HFF-Myc (cell line): ENCODE results near the gene SIRT1.

Source experiments
- DNase-seq: peaks from one replicate; pipeline ENCODE4 v3.0.0-alpha.2; 2011; ENCODE audit warnings: low read depth; ENCODE audit errors: extremely low read depth
- H3K4me3 ChIP-seq: replicated peaks from 2 replicates; pipeline ENCODE4 v1.5.1; 2011; ENCODE audit warnings: low read depth, mild to moderate bottlenecking, control low read depth, low read length
- CTCF ChIP-seq: IDR thresholded peaks from 2 replicates; pipeline ENCODE4 v1.5.1; 2012; ENCODE audit warnings: mild to moderate bottlenecking, low read depth, low read length, control low read depth; ENCODE audit errors: missing control alignments

Gene SIRT1

GRCh38 chr10:67841737-67842136 lies 42.7 kb upstream of the SIRT1 start:
- H3K4me3 ChIP-seq = no peak overlapping the region
- no peak for DNase-seq
- TF ChIP-seq CTCF = no peak

GRCh38 chr10:67843284-67843683 lies 41.2 kb upstream of the SIRT1 start:
- no peak overlapping the region for H3K4me3 ChIP-seq
- no peak for DNase-seq
- TF ChIP-seq CTCF = no peak

DNA sequence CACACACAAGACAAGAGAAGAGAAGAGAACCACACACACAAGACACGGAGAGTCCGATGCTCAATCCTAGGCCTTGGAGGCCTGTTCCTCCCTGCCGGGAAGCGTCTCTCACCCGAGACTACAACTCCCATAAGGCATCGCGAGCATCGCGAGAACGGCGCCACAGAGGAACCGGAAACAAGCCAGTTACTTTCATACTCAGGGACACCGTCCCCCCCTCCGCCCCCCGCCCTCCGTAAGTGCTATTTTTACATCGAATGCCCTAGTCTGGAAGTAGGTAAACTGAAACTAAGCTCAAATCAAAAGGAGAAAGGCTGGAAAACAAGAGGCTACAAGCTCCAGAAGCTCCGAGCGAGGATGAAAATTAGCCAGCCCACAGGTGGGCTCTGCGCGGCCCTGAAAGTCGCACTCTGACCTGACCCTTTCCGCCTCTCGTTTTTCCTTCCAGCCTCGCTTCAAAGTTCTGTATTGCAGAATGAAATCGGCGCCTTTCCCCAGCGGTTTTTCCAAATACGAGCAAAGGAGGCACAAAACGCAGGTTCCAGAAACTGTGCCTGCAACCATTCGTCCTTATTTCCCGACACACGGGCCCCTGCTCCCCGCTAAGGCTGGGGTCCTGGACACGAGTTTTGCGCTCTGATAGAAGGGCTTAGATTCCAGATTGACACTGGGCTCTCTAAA lies 35.0 kb upstream of the SIRT1 start:
- DNase-seq = peak; percentile 86
- peak overlapping the region; percentile 60 for H3K4me3 ChIP-seq
- TF ChIP-seq CTCF = no peak

DNA sequence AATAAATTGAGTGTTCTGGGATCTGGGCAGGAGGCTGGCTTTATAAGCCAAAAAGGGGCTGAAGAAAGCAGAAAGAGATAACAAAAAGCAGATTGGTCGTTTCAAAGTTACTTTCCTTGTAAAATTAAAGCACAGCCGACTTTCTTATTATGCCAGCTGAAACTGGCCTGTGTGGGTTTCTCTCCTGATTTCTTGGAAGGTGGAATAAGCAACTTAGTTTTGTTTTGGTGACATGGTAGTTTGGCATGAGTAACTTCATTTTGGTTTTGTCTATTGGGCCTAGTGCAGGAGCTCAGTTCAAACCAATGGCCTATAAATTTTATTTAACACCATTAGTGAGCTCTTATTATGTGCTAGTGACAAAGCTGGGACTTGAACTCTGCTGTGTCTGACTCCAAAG lies 33.3 kb upstream of the SIRT1 start:
- no peak for TF ChIP-seq CTCF
- no peak overlapping the region for H3K4me3 ChIP-seq
- no peak for DNase-seq

DNA sequence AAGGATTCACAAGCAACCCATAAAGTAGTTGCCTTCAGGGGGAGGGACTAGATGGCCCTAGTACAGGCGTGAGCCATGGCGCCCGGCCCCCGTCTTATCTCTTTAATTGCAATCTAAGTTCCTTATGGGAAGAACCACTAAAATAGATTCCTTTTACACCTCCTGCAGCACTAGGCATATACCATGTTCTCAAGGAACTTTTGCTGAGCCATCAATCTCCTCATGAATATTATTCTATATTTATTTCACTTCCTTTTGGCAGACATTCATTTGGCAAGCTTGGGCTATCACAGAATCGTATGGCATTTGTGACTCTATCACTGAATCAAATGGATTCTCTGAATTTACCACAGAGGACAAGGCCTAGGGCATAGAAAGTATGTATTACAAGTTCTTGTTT lies 31.7 kb upstream of the SIRT1 start:
- DNase-seq = no peak
- no peak overlapping the region for H3K4me3 ChIP-seq
- TF ChIP-seq CTCF = no peak

DNA sequence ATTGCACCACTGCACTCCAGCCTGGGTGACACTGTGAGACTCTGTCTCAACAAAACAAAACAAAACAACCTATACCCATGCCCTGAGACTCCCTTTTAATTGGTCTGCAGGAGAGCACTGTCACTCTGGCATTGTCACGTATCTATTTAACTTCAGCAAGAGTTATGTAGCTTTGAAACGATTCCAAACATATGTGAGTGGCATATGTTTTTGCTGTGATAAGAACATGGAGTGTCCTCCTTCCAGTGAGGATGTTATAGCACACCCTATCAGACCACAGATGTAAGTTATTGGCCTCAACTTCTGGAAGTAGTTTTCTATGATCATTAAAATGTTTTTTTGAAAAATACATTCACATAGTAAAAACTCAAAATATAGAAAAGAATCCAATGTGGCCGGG lies 30.9 kb upstream of the SIRT1 start:
- no peak for TF ChIP-seq CTCF
- no peak for DNase-seq
- no peak overlapping the region for H3K4me3 ChIP-seq

DNA sequence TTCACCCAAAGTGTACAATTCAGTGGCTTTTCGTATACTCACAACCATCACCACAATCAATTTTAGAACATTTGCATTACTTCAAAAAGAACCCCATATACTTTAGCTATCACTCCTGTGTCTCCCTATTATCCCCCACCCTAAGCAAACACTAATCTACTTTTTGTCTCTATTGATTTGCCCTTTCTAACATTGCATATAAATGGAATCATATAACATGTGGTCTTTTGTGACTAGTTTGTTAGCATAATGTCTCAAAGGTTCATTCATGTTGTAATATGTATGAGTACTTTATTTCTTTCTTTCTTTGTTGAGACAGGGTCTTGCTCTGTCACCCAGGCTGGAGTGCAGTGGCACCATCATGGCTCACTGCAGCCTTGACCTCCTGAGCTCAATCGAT lies 25.5 kb upstream of the SIRT1 start:
- no peak for TF ChIP-seq CTCF
- H3K4me3 ChIP-seq = no peak overlapping the region
- DNase-seq = no peak
